ENCODE data around the gene PCDHB8. TPM values are rescaled to one million over a fixed set of nuclear protein-coding genes. Genes with fewer than 3 reads are reported as not detected.
"Not testable (repeated sequence)": the region's sequence is repeated elsewhere in the genome, so short reads cannot be mapped to it uniquely, and the experiment has no call there.

The PCDHB8 gene
- polyA plus RNA-seq, 3 donors: not detected

DNA sequence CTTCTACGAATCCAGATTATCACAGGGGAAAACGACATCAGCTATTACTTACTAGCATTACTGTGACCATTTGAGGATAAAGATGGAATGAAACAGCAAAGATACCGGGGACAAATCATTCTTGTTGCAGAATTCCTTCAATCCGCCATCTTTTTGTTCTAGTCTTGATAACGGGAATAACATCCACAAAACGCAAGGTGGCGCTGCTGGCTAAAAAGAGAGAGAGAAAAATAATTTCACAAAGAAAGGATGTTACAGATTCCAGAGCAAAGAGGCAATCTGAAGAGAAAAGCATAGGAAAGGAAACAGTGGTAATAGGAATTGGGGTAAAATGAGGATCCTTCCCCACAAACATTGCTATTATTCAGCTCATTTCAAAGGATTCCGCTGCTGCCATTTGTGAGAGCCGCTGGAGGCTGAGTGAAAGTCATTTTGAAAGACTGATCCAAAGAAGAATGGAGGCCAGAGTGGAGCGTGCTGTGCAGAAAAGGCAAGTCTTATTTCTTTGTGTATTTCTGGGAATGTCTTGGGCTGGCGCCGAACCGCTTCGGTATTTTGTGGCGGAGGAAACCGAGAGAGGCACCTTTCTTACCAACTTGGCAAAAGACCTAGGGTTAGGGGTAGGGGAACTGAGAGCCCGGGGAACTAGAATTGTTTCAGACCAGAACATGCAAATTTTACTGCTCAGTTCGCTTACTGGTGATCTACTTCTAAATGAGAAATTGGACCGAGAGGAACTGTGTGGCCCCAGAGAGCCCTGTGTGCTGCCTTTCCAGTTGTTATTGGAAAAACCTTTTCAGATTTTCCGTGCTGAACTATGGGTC, 5.0 kb upstream of the PCDHB8 start, which contains the start of gene PCDHB7:
Gene PCDHB7, plus strand, starts transcription at position 264 of the 824 bp plus-strand sequence. Its CDS starts 192 bp downstream, at position 456.
- Histone ChIP-seq H3K36me3 (replicated peaks in 1 of 2; ENCODE audit: control insufficient read depth in 1 of 2, insufficient read depth in 2 of 2, low read length in 2 of 2) (no peaks in the 10 kb centered on the region), H3K79me2 (ENCODE audit: insufficient read depth, low read length) (no peaks in the 10 kb centered on the region), H3K4me3 (replicated peaks in 1 of 3; ENCODE audit: low read depth in 2 of 3, low read length in 3 of 3) (no peak within 1 kb of the TSS), H3K4me2 (replicated peaks; ENCODE audit: extremely low read depth, low read length, poor library complexity, severe bottlenecking) (no peak within 1 kb of the TSS), H4K20me1 (ENCODE audit: insufficient read depth, low read length) (no peaks in the 10 kb centered on the region), H3K4me1 (ENCODE audit: control insufficient read depth in 1 of 2, insufficient read depth in 2 of 2, low read length in 2 of 2) (no peaks in the 10 kb centered on the region), H3K9ac (ENCODE audit: insufficient read depth, low read length, poor library complexity, severe bottlenecking) (no peak within 1 kb of the TSS), H3K27ac (ENCODE audit: low read depth in 1 of 2, low read length in 2 of 2) (no peak within 1 kb of the TSS), H3K9me3 (replicated peaks in 1 of 2; ENCODE audit: control insufficient read depth in 1 of 2, insufficient read depth in 1 of 2, low read length in 2 of 2) (peaks cover 27 to 54% of the 10 kb centered on the region in 2 donors), H3K27me3 (ENCODE audit: control insufficient read depth in 2 of 2, insufficient read depth in 2 of 2, low read length in 2 of 2) (peaks cover 5 to 9% of the 10 kb centered on the region in 2 donors), H2AFZ (ENCODE audit: insufficient read depth, low read depth, low read length, poor library complexity, severe bottlenecking) (no peak within 1 kb of the TSS)
- H3K4me1 Mint-ChIP-seq: no peaks in the 10 kb centered on the region
- TF ChIP-seq, protein P1, sequence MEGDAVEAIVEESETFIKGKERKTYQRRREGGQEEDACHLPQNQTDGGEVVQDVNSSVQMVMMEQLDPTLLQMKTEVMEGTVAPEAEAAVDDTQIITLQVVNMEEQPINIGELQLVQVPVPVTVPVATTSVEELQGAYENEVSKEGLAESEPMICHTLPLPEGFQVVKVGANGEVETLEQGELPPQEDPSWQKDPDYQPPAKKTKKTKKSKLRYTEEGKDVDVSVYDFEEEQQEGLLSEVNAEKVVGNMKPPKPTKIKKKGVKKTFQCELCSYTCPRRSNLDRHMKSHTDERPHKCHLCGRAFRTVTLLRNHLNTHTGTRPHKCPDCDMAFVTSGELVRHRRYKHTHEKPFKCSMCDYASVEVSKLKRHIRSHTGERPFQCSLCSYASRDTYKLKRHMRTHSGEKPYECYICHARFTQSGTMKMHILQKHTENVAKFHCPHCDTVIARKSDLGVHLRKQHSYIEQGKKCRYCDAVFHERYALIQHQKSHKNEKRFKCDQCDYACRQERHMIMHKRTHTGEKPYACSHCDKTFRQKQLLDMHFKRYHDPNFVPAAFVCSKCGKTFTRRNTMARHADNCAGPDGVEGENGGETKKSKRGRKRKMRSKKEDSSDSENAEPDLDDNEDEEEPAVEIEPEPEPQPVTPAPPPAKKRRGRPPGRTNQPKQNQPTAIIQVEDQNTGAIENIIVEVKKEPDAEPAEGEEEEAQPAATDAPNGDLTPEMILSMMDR (IDR thresholded peaks at IDR 0.05): peak; percentile 10
- H3K27me3 Mint-ChIP-seq (ENCODE audit: low read depth in 3 of 3): peaks cover 0 to 16% (median 7%) of the 10 kb centered on the region in 3 donors
- 49% methylated on average over 13 of the region's 20 CpGs for WGBS (ENCODE audit: insufficient coverage)
- H3K36me3 Mint-ChIP-seq: peaks cover 0 to 2% of the 10 kb centered on the region in 2 donors
- no peak within 1 kb of the TSS for H3K27ac Mint-ChIP-seq
- H3K4me3 Mint-ChIP-seq: no peak within 1 kb of the TSS
- DNase-seq: no peak
- H3K9me3 Mint-ChIP-seq: peaks cover 20 to 44% (median 33%) of the 10 kb centered on the region in 7 donors
- intact Hi-C loops (cut with micrococcal nuclease): no loop called here

DNA sequence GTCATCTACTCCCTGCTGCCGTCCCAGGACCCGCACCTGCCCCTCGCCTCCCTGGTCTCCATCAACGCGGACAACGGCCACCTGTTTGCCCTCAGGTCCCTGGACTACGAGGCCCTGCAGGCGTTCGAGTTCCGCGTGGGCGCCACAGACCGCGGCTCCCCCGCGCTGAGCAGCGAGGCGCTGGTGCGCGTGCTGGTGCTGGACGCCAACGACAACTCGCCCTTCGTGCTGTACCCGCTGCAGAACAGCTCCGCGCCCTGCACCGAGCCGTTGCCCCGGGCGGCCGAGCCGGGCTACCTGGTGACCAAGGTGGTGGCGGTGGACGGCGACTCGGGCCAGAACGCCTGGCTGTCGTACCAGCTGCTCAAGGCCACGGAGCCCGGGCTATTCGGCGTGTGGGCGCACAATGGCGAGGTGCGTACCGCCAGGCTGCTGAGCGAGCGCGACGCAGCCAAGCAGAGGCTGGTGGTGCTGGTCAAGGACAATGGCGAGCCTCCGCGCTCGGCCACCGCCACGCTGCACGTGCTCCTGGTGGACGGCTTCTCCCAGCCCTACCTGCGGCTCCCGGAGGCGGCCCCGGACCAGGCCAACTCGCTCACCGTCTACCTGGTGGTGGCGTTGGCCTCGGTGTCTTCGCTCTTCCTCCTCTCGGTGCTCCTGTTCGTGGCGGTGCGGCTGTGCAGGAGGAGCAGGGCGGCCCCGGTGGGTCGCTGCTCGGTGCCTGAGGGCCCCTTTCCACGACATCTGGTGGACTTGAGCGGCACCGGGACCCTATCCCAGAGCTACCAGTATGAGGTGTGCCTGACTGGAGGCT, 3.1 kb upstream of the PCDHB8 start:
- H3K4me2 ChIP-seq (replicated peaks; ENCODE audit: extremely low read depth, low read length, poor library complexity, severe bottlenecking); DNase-seq; H2AFZ ChIP-seq (ENCODE audit: insufficient read depth, low read depth, low read length, poor library complexity, severe bottlenecking); H3K79me2 ChIP-seq (ENCODE audit: insufficient read depth, low read length); H3K36me3 ChIP-seq (replicated peaks in 1 of 2; ENCODE audit: control insufficient read depth in 1 of 2, insufficient read depth in 2 of 2, low read length in 2 of 2); H3K9ac ChIP-seq (ENCODE audit: insufficient read depth, low read length, poor library complexity, severe bottlenecking); H3K4me1 ChIP-seq (ENCODE audit: control insufficient read depth in 1 of 2, insufficient read depth in 2 of 2, low read length in 2 of 2); H3K4me3 ChIP-seq (replicated peaks in 1 of 3; ENCODE audit: low read depth in 2 of 3, low read length in 3 of 3); H3K36me3 Mint-ChIP-seq; H4K20me1 ChIP-seq (ENCODE audit: insufficient read depth, low read length); H3K27me3 ChIP-seq (ENCODE audit: control insufficient read depth in 2 of 2, insufficient read depth in 2 of 2, low read length in 2 of 2); H3K27ac Mint-ChIP-seq; H3K4me1 Mint-ChIP-seq; intact Hi-C loops (cut with micrococcal nuclease); H3K27ac ChIP-seq (ENCODE audit: low read depth in 1 of 2, low read length in 2 of 2): not testable (repeated sequence)
- Mint-ChIP-seq H3K9me3 (peaks cover 20 to 32% (median 29%) of the 10 kb centered on the region in 7 donors), H3K27me3 (ENCODE audit: low read depth in 3 of 3) (peaks cover 0 to 16% (median 7%) of the 10 kb centered on the region in 3 donors), H3K4me3 (peak overlapping the region in 1 of 2 donors; percentile 6)
- 39% methylated on average over 56 of the region's 79 CpGs for WGBS (ENCODE audit: insufficient coverage)
- peaks cover 39 to 66% of the 10 kb centered on the region in 2 donors for H3K9me3 ChIP-seq (replicated peaks in 1 of 2; ENCODE audit: control insufficient read depth in 1 of 2, insufficient read depth in 1 of 2, low read length in 2 of 2)
